HG03571 (cell line): ENCODE results near the gene SNORC.
"Not testable (repeated sequence)": the region's sequence is repeated elsewhere in the genome, so short reads cannot be mapped to it uniquely, and the experiment has no call there.

ENCODE experiments used
- ATAC-seq: cut with Tn5 transposase; IDR thresholded peaks from one replicate; pipeline ENCODE4 v1.9.1; 2021; ENCODE audit not compliant: unreplicated experiment

SNORC gene

DNA sequence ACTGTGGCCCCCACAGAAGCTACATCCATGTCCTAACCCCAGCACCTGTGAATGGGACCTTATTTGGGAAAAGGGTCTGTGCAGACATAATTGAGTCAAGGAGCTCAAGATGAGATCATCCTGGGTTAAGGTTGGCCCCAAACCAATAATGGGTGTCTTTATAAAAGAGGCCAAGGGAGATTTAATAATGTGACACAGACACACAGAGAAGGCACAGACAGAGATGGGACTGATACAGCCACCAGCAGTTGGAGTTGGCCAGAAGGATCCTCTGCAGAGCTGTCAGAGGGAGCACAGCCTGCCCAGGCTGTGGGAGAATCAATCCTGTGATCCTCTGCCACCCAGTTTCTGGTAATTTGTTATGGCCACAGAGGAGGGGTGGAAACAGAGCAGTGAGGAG lies 26.0 kb downstream of the SNORC start:
- ATAC-seq = no peak

GRCh38 chr2:232896720-232897597 lies 26.9 kb downstream of the SNORC start:
- ATAC-seq = no peak

DNA sequence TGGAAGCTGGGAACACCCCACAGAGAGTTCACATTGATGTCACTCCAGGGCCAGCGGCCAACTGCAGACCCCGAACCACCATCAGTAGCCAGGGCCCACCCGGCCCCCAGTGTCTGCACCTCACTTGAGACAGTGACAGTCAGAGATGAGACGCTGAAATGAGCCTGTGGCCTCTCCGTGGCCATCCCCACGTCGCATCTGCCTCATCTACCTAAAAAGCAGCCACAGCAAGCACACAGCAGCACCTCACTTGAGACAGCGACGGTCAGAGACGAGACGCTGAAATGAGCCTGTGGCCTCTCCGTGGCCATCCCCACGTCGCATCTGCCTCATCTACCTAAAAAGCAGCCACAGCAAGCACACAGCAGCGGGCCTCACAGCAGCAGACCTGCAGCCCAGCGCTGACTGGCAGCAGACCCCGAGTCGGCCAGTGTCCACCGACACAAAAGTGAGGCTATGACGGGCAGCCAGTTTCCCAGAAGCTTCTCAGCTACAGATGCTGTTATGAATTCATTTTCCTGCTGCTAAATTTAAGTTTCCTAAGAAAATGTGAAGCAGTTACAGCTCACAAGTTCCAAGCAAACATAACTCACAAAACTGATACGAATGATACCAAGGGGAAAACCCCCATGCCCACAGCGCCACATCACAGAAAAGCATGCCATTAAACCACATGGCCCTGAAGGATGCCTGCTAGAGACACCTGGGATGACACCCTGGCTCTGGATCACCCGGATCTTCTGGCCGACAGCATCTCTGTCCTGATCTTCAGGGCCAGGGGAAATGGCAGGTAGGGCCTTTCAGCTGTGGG lies 27.7 kb downstream of the SNORC start:
- ATAC-seq = no peak

DNA sequence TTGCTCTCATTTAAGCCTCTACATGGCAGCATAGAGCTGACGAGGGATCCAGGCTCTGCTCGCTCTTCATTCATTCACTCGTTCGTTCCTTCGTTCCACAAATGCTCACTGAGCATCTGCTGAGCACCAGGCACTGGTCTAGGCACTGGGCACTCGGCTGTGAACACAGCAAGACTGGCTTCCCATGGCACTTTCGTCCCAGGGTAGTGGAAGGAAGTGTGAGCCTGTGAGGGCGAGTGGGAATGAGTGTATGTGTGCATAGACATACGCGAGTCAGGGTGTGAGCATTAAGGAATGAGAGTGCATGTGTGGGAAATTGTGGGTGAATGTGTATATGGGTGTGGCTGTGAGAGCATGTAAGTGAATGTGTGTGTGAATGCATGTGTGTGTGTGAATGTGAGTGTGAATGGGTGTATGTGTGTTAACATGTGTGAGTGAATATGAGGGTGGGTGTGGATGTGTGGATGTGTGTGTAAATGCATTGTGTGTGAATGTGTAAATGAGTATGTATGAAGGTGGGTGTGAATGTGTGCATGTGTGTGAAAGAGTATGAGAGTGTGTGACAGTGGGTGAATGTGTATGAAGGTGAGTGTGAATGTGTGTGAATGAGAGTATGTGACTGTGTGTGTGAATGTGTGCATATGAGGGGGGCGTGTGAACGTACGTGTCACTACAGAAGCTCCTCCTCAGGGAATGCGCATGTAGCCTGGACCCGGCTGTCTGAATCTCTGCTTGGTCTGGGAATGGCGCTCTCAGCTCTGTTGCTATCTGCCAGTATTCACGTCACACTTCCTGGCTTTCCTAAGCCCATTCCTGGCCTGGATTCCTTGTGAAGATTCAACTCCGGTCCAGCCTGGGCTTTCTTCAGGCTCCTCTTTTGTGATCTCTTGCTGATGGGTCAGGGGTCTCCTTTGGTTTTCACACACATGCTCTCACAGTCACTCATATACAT lies 28.8 kb downstream of the SNORC start:
- ATAC-seq = no peak

DNA sequence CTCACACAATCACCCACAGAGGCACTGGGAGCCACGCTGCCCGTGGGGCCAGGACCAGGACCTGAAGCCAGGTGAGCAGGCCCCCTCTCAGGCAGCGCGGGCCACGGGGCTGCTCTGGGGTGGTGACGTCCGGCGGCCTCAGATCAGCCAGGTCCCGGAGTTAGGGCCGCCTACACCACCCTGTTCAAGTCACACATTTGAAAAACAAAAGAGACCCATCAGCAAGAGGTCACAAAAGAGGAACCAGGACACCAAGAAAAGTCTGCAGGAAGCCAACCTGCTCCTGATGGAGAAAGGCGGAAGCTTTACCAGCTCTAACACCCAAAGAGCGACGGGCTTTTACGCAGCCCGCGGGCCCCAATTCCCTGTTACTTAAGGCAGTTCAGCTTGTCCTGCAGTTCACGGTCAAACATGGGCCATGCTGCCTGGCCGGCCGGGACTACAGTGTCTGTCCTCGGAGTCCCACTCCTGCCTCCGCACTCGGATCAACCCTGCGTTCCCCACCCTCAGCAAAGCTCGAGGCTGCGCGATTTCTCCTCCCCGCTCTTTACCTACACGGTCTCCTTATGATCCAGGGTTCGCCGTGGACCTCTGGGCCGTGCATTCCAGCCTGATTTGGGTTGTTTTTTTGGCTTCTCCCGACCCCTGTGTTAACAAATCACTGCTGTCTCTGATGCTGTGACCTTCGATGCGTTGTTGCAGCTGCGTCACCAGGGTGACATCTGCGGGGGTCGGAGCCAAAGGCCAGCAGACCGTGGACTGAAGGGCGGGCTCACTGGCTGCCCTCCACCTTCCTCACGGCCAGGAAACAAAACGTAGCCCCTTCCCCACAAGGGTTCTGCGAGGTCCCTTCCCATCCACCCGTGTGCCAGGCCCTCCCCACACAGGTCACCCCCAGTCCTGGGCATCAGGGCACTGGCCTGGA lies 31.0 kb downstream of the SNORC start:
- ATAC-seq = no peak

GRCh38 chr2:232901736-232902578 lies 31.9 kb downstream of the SNORC start:
- no peak for ATAC-seq

DNA sequence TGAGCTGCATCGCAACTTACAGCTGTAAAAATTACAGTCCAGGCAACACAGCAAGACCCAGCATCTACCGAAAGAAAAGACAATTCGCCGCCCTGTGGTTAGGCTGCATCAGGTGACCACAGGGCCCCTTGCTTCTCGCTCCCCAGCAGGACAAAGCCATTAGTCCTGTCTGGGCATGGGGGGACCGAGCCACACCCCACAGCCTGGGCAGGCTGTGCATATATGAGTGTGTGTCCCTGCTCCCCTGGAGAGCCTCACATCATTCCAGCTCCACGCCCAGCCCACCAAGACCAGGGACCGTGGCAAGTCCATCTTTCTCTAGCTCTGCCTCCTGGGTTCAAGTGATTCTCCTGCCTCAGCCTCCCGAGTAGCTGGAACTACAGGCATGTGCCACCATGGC lies 33.9 kb downstream of the SNORC start:
- ATAC-seq = no peak

GRCh38 chr2:232906867-232907717 lies 37.0 kb downstream of the SNORC start:
- not testable (repeated sequence) for ATAC-seq

GRCh38 chr2:232907718-232908085 lies 37.6 kb downstream of the SNORC start:
- ATAC-seq = not testable (repeated sequence)

DNA sequence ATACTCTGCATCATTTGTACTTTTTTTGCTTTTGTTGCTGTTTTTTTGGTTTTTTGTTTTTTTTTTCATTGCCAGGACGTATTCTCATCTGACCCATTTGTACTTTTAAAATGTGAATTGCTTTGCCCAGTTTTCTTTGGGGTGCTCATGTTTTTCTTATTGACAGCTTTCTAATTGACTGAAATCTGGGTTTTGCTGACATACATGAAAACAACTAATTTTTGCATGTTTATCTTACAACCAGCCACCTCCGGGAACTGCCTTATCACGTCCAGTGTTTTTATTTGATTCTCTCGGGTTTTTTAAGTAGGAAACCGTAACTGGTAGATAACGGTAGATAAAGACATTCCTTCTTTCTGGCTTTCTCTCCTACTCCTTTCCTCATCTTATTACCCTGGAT lies 38.6 kb downstream of the SNORC start:
- ATAC-seq = no peak

DNA sequence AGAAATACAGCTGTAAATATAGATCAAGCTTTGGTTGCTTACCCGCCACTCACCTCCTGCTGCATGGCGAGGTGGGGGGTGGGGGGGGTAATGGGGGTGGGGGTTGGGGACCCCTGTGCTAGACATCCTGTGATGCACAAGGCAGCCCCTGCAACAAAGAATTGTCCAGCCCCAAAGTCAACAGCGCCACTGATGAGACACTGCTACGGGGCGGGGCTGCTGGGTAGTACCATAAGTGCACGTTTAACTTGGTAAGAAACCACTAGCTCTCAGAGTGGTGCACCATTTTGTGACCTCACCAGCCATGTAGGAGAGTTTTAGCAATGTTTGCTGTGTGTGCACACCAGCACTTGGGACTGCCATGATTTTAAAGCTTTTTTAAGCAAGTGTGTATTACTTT lies 40.3 kb downstream of the SNORC start:
- ATAC-seq = no peak

GRCh38 chr2:232911712-232912277 lies 41.7 kb downstream of the SNORC start:
- ATAC-seq = no peak

DNA sequence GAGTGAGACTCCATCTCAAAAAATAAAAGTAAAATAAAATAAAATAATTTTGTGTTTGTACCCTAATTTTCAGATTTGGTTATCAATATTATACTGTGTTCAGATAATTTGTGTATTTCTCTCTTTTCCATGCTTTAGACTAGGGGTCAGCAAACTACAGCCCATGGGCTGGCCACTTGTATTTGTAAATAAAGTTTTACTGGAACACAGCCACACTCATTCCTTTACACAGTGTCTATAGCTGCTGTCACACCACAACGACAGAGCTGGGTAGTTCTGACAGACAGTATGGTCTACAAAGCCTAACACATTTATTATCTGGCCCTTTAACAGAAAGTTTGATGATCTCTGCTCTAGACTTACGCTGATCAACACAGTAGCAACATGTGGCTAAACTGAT lies 43.8 kb downstream of the SNORC start:
- ATAC-seq = no peak

GRCh38 chr2:232919141-232919540 lies 49.1 kb downstream of the SNORC start:
- ATAC-seq = no peak

GRCh38 chr2:232920055-232920454 lies 50.0 kb downstream of the SNORC start:
- ATAC-seq = no peak

DNA sequence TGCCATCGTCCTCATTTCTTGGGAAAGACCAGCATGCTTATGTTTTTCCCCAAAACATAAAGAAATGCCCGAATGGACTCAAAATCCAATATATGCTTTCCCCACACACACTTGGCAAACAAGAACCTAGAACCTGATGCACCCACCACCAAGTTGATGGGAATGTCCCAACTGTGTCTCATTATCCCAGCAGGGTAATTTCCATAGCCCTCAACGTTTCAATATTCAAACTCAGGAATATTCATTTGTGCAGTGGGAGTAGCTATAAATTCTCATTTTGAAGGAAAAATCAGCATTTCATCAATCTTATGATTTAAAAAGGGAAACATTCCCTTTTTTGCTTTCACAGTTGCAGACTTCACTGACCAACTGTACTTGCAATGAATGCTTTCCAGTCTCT lies 50.7 kb downstream of the SNORC start:
- no peak for ATAC-seq

DNA sequence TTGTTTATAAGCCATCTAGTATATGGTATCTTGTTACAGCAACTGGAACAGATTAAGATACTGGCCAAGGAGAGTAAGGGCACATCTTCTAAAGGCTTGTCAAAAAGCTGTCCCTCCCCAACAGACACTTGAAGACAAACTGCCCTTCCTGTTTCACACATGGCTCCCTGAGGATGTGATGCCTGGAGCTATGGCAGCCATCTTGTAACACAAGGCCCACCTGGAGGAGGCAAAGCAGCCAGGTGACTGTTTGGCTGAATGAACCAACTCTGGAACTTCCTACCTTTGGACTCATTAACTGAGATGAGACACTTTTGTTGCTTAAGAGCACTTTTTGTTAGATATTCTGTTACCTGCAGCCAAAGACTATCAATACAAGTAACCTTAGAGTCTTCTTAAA lies 54.4 kb downstream of the SNORC start:
- ATAC-seq = no peak
